ENCODE measurements around the gene DOCK2. TPM values are rescaled to one million over a fixed set of nuclear protein-coding genes. Genes with fewer than 3 reads are reported as not detected.

DOCK2 gene
- total RNA-seq, 4 donors from 2014 or later, result 0.32 to 5.3 (median 2.7) TPM

DNA sequence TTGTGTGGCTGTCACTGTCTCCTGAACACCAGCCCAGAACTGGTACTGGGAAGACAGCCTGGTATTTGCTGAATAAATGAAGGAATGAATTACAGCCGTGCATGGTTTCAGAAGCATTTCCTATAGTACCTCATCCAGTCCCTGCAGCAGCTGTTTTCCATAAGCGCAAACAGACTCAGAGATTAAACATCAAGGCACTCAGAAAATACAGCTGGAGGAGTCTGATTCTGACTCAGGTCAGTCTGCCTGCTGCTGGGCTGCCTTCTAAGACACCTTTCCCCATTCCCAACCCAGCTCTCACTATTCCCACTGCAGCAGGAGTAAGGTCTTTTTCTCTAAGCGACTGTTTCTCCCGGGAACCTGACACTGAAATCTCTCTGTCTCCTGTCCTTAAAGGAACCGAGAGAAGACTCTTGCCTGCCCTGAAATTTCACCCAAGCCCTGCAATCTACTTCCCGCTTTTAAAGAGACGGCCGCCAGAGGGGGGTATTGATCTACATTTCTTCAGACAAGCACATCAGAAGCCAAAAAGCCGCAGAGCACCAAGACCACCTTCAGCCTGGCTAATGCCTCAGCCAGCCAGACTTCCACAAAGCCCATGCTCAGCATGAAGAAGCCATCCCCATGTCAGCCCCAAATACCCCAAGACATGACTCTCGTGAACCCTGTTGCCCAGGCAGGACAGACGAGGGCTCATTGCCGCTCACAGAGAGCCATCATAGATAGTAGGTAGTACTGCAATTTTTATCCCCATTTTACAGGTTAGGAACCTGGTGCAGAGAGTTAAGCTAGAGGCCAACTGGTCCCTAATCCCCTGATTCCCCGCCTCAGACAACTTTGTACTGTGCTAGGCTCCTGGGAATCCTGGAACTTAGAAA is 463.2 kb downstream of the DOCK2 start:
- ATAC-seq, result no peak
- no peak for TF ChIP-seq POLR2A (IDR thresholded peaks at IDR 0.05)
- TF ChIP-seq, protein P1, sequence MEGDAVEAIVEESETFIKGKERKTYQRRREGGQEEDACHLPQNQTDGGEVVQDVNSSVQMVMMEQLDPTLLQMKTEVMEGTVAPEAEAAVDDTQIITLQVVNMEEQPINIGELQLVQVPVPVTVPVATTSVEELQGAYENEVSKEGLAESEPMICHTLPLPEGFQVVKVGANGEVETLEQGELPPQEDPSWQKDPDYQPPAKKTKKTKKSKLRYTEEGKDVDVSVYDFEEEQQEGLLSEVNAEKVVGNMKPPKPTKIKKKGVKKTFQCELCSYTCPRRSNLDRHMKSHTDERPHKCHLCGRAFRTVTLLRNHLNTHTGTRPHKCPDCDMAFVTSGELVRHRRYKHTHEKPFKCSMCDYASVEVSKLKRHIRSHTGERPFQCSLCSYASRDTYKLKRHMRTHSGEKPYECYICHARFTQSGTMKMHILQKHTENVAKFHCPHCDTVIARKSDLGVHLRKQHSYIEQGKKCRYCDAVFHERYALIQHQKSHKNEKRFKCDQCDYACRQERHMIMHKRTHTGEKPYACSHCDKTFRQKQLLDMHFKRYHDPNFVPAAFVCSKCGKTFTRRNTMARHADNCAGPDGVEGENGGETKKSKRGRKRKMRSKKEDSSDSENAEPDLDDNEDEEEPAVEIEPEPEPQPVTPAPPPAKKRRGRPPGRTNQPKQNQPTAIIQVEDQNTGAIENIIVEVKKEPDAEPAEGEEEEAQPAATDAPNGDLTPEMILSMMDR (IDR thresholded peaks at IDR 0.05 in 4 of 5, conservative IDR thresholded peaks at IDR 0.05 in 1 of 5), result peak; percentile 9 to 33 (median 28)
- H3K36me3 ChIP-seq, result no peaks in the 10 kb centered on the region
- peak; percentile 8 to 22 for DNase-seq
- H3K27ac ChIP-seq, result no peak overlapping the region
- no peaks in the 10 kb centered on the region for H3K9me3 ChIP-seq
- intact Hi-C loops (cut with DNase I; ENCODE audit: low total_unique reads), result no loop called here
- no peak overlapping the region for H3K4me3 ChIP-seq
- in situ Hi-C loops (cut with MboI; ENCODE audit: low sequenced_read_pairs in 4 of 4), result no loop called here
- H3K4me1 ChIP-seq, result no peaks in the 10 kb centered on the region
- H3K27me3 ChIP-seq, result no peaks in the 10 kb centered on the region

DNA sequence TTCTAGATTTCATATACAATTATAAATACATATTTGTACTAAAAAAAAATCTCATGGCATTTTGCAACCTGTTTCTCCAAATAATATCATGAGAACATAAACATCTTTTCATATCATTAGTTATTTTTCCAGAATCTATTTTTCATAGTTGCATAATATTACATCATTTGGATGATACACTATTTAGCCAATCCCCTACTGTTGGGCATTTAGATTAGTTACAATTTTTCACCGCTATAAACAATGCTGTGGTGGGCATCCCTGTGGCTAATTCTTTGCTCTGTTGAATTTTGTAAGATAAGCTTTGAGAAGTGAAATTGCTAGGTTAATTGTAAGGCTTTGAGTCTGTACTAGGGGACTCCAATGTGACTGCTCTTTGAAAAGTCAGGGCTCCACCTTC is 466.4 kb downstream of the DOCK2 start:
- no peak overlapping the region for H3K27ac ChIP-seq
- H3K27me3 ChIP-seq, result no peaks in the 10 kb centered on the region
- intact Hi-C loops (cut with DNase I; ENCODE audit: low total_unique reads) (no loop called here), in situ Hi-C loops (cut with MboI; ENCODE audit: low sequenced_read_pairs in 4 of 4) (no loop called here)
- no peak overlapping the region for H3K4me3 ChIP-seq
- no peaks in the 10 kb centered on the region for H3K36me3 ChIP-seq
- H3K9me3 ChIP-seq, result no peaks in the 10 kb centered on the region
- TF ChIP-seq, protein P1 (IDR thresholded peaks at IDR 0.05 in 4 of 5, conservative IDR thresholded peaks at IDR 0.05 in 1 of 5), result no peak
- no peak for TF ChIP-seq POLR2A (IDR thresholded peaks at IDR 0.05)
- no peaks in the 10 kb centered on the region for H3K4me1 ChIP-seq
- no peak for ATAC-seq
- no peak for DNase-seq

DNA sequence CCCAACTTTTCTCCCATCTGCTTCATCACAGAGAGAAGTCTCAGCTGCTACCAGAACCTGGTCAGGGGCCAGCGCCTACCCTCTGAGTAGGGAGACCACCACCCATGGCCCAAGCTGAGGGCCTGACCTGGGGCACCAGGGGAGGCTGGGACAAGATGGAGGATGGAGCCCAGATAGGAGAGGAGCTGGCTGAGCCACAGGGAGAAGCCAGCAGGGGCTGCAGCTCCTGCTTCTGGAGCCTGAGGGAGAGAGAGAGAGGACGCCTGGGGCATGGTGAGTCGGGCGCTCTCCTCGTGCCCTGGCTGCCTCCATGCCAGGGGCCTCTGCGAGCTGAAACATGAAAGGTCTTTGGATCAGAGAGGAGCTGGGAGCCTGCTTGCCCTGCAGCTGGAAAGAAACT is 467.2 kb downstream of the DOCK2 start:
- H3K27ac ChIP-seq, result no peak overlapping the region
- H3K9me3 ChIP-seq, result no peaks in the 10 kb centered on the region
- no peak for DNase-seq
- intact Hi-C loops (cut with DNase I; ENCODE audit: low total_unique reads), result no loop called here
- no peaks in the 10 kb centered on the region for H3K4me1 ChIP-seq
- no peaks in the 10 kb centered on the region for H3K27me3 ChIP-seq
- ATAC-seq, result no peak
- in situ Hi-C loops (cut with MboI; ENCODE audit: low sequenced_read_pairs in 4 of 4), result no loop called here
- TF ChIP-seq POLR2A (IDR thresholded peaks at IDR 0.05), result no peak
- TF ChIP-seq, protein P1 (IDR thresholded peaks at IDR 0.05 in 4 of 5, conservative IDR thresholded peaks at IDR 0.05 in 1 of 5), result no peak
- no peak overlapping the region for H3K4me3 ChIP-seq
- no peaks in the 10 kb centered on the region for H3K36me3 ChIP-seq

DNA sequence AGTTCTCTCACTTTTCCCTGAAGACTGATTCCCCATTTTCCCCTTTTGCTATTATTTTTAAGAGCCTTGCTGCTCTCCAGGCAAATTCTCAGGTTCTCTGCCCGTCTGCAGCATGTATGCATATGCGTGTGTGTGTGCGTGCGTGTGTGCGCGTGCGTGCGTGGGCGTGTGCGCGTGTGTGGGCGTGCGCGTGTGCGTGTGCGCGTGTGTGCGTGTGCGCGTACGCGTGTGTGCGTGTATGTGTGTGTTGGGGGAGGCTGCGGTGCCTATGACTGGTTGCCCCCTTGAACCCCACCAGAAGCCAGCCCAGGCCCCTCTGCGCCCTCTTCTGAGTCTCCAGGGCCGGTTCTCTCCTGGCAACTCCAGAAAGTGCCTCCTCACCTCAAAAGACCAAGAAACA is 467.6 kb downstream of the DOCK2 start:
- intact Hi-C loops (cut with DNase I; ENCODE audit: low total_unique reads), result no loop called here

More for the DNA sequence above, 467.6 kb downstream of the DOCK2 start:
- ATAC-seq (no peak), DNase-seq (no peak)
- Histone ChIP-seq H3K36me3 (no peaks in the 10 kb centered on the region), H3K4me3 (no peak overlapping the region), H3K27me3 (no peaks in the 10 kb centered on the region), H3K27ac (no peak overlapping the region), H3K4me1 (no peaks in the 10 kb centered on the region), H3K9me3 (no peaks in the 10 kb centered on the region)
- TF ChIP-seq, protein P1 (IDR thresholded peaks at IDR 0.05 in 4 of 5, conservative IDR thresholded peaks at IDR 0.05 in 1 of 5), result no peak
- TF ChIP-seq POLR2A (IDR thresholded peaks at IDR 0.05), result no peak
- in situ Hi-C loops (cut with MboI; ENCODE audit: low sequenced_read_pairs in 4 of 4), result no loop called here
